Measurements from ENCODE around the gene IGSF5.

GRCh38 chr21:39834543-39834942, 89.6 kb downstream of the IGSF5 start:
- no peak for TF ChIP-seq CTCF (conservative IDR thresholded peaks at IDR 0.05 in 1 of 2, IDR thresholded peaks at IDR 0.05 in 1 of 2; ENCODE audit: low read depth in 1 of 2, low read length in 2 of 2)
- no peak for TF ChIP-seq EZH2 (IDR thresholded peaks at IDR 0.05; ENCODE audit: low read length, missing control alignments)

Measured in fibroblast of lung (primary cell).